HG03095 (cell line): ENCODE results near the gene MGRN1.

Source experiments
- ATAC-seq: cut with Tn5 transposase; IDR thresholded peaks from one replicate; pipeline ENCODE4 v1.9.1; 2021; ENCODE audit warnings: moderate library complexity; ENCODE audit not compliant: unreplicated experiment

Gene MGRN1

GRCh38 chr16:4673387-4674046 is 48.9 kb downstream of the MGRN1 start:
- ATAC-seq, result no peak

GRCh38 chr16:4674926-4675530 is 50.4 kb downstream of the MGRN1 start:
- no peak for ATAC-seq

- no peak for ATAC-seq
Measured at GRCh38 chr16:4675864-4676786, 51.5 kb downstream of the MGRN1 start.

- no peak for ATAC-seq
Measured at GRCh38 chr16:4676831-4677230, 52.2 kb downstream of the MGRN1 start.

DNA sequence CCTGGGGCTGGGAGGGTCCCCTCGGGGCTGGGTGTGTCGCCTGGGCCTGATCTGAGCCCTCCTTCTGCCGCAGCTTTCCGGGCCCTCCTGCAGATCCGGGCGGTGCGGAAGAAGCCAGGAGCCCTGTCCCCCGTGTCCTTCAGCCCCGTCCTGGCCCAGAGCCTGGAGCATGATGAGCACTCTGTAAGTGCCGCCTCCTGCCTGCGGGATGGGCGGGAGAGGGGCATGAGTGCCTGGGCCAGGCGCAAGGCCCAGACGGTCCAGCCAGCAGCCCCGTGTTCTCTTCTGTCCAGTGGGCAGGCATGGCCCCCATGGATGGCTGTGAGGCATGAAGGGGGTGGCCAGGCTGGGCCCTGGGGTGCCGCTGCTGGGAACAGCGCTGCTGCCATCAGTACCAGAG is 52.8 kb downstream of the MGRN1 start:
- no peak for ATAC-seq

- no peak for ATAC-seq
Measured at GRCh38 chr16:4677994-4678393, 53.4 kb downstream of the MGRN1 start.

DNA sequence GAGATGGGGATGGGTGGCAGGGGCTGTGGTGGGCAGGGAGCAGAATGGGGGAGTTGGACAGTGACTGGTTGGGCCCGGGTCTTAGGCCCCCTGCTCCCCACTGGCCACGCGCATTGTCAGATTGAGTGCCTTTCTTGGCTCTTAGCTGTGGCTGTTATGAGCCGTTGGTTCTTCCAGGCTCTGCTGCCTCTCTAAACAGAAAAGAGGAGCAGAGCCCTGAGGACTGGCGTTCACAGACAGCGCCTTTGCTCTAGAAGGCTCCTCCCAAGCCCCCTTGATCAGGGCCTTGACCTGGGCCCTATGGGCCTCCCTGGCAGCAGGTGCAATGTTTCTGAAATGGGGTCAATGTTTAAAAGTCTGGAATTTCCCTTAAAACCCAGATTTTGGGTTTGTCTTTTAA is 54.0 kb downstream of the MGRN1 start:
- no peak for ATAC-seq

- no peak for ATAC-seq
Measured at GRCh38 chr16:4679156-4679849, 54.7 kb downstream of the MGRN1 start.

- ATAC-seq, result no peak
Measured at GRCh38 chr16:4679850-4680636, 55.4 kb downstream of the MGRN1 start.

DNA sequence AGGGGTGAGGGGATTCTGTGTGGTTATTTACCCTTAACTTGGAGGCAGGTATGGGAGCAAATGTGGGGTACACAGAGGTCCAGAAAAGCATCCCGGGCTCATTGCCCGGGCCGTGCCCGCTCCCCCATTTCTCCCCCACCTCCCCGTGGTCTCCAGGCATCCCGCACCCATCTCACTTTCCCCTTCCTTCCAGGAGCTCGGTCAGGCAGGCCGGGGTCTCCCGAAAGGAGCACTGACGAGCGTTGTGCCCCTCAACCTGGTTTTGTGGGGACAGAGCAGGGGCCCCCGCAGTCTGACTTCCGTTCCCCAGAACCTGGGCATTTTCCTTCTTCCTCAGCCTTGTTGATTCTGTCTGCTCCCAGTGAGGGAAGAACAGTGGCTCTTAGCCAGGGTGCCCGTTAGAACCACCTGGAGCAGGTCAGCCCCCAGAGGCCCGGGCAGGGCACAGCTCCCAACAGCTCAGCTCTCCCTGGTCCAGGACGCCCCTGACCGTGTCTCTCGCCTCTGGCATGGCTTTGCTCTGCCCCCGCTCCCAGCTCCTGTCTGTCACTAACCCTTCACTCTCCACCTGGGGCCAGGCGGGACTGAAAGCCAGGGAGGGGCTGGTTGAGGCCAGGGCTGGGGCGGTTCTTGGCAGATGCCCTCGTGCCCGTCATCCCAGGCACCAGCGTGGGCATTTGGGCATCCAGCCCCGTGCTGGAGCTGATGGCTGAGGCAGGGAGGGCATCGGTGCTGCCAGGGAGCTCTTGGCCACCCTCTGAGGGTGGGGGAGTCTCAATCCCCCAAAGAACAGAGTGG is 56.2 kb downstream of the MGRN1 start:
- ATAC-seq, result no peak

GRCh38 chr16:4681471-4682083 is 57.0 kb downstream of the MGRN1 start:
- no peak for ATAC-seq

- no peak for ATAC-seq
Measured at GRCh38 chr16:4682084-4682591, 57.5 kb downstream of the MGRN1 start.

GRCh38 chr16:4682616-4683254 is 58.1 kb downstream of the MGRN1 start:
- no peak for ATAC-seq

DNA sequence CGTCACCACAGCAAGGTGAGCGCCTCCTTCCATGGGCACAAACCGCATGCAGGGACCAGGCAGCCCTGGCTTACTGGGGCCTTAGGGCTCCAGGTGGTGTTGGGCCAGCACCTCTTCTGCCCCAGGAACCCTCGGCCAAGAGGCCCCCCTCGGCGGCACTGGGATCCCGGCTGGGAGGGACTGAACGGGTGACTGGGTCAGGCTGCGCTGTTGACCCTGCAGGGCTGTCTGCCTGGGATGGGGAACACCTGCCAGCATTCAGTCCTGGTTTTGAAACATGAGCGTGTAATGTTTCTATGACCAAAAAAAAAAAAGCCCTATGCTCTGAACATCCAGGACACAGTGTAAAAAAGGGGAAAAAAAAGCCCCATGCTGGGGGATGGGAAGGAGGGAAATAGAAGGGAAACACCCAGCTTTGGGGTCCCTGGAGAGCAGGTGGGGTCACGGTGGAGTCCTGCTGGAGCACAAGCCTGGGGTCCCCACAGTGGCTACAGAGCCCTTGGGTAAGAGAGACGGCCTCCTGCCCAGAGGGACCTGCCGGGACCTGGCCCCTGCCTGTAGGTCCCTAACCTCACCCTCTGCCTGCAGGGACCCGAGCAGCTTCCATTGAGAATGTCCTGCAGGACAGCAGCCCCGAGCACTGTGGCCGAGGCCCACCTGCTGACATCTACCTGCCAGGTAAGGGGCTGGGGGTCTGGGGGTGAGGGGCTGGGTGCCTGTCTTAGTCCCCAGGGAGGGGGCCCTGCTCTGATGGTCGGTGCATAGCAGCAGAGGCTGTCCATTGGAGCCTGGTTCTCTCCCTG is 58.8 kb downstream of the MGRN1 start:
- no peak for ATAC-seq

GRCh38 chr16:4684058-4684715 is 59.6 kb downstream of the MGRN1 start:
- no peak for ATAC-seq

DNA sequence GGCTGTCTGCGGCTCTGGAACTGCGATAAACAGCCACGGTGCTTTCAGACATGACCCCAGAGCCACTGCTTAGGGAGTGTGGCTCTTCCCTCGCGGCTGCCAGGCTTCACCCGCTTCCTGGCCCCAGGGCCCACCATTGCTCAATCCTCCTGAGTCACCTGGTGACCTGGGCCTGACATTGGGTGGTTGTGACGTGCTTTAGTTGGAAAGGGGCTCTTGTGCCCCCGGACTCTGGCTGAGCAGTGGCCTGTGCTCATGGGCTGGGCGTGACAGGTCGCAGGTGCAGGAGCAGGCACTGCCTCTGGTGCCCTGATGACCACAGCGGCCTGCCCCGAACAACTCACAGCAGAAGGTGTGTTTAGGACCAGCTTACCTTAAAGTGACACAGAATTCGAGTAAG is 60.1 kb downstream of the MGRN1 start:
- no peak for ATAC-seq

- no peak for ATAC-seq
Measured at GRCh38 chr16:4685292-4685691, 60.7 kb downstream of the MGRN1 start.
